Neuronal stem cell (in vitro differentiated cells): ENCODE data around the gene MACROH2A2.

Source experiments
- DNase-seq: peaks from one replicate; pipeline ENCODE4 v3.0.0-alpha.2; 2013; ENCODE audit warnings: low spot score
- H2AFZ ChIP-seq: one replicate; pipeline ENCODE4 v1.6.1; 2013; ENCODE audit warnings: mild to moderate bottlenecking, low read length, inconsistent platforms
- H2AK5ac ChIP-seq: 2 replicates; pipeline ENCODE4 v1.6.1; 2013; ENCODE audit warnings: low read depth, mild to moderate bottlenecking, inconsistent platforms, low read length, moderate library complexity, mixed read lengths
- H2BK120ac ChIP-seq: 2 replicates; pipeline ENCODE4 v1.6.1; 2013; ENCODE audit warnings: low read depth, mild to moderate bottlenecking, inconsistent platforms, low read length, moderate library complexity, mixed read lengths
- H2BK12ac ChIP-seq: one replicate; pipeline ENCODE4 v1.6.1; 2013; ENCODE audit warnings: low read length, inconsistent platforms
- H2BK15ac ChIP-seq: 2 replicates; pipeline ENCODE4 v1.6.1; 2013; ENCODE audit warnings: mild to moderate bottlenecking, low read length, inconsistent platforms, mixed read lengths
- H2BK5ac ChIP-seq: one replicate; pipeline ENCODE4 v1.6.1; 2013; ENCODE audit warnings: inconsistent platforms, mild to moderate bottlenecking, low read length, moderate library complexity
- H3K14ac ChIP-seq: one replicate; pipeline ENCODE4 v1.6.1; 2013; ENCODE audit warnings: low read length, inconsistent platforms
- H3K18ac ChIP-seq: 2 replicates; pipeline ENCODE4 v1.6.1; 2013; ENCODE audit warnings: low read length, inconsistent platforms
- H3K23ac ChIP-seq: 2 replicates; pipeline ENCODE4 v1.6.1; 2013; ENCODE audit warnings: low read depth, mild to moderate bottlenecking, mixed read lengths, low read length, inconsistent platforms; ENCODE audit not compliant: poor library complexity
- H3K27ac ChIP-seq: replicated peaks from 3 replicates; pipeline ENCODE4 v1.5.1; 2013; ENCODE audit warnings: low read length, inconsistent platforms
- H3K27me3 ChIP-seq, 3 experiments: 2 replicates each; pipeline ENCODE4 v1.6.1; 2013; ENCODE audit warnings: low read length in 3 of 3, mild to moderate bottlenecking in 2 of 3, inconsistent platforms in 1 of 3, low read depth in 1 of 3, mixed read lengths in 1 of 3, moderate library complexity in 1 of 3; ENCODE audit not compliant: control insufficient read depth in 3 of 3, insufficient read depth in 3 of 3
- H3K36me3 ChIP-seq, 2 donors: replicated peaks in 1 of 2; 2 replicates each; pipeline ENCODE4 v1.6.1; 2013; ENCODE audit warnings: low read length in 2 of 2; ENCODE audit not compliant: control insufficient read depth in 2 of 2, insufficient read depth in 2 of 2
- H3K4ac ChIP-seq: 2 replicates; pipeline ENCODE4 v1.6.1; 2013; ENCODE audit warnings: inconsistent platforms, mild to moderate bottlenecking, low read length, moderate library complexity
- H3K4me1 ChIP-seq, 2 donors: 1 replicate in 1 of 2; 2 replicates in 1 of 2; pipeline ENCODE4 v1.6.1; 2013; ENCODE audit warnings: low read length in 2 of 2, low read depth in 1 of 2; ENCODE audit not compliant: control insufficient read depth in 2 of 2, insufficient read depth in 1 of 2
- H3K4me2 ChIP-seq: one replicate; pipeline ENCODE4 v1.6.1; 2013; ENCODE audit warnings: mild to moderate bottlenecking, low read length, inconsistent platforms; ENCODE audit not compliant: insufficient read depth, poor library complexity, severe bottlenecking
- H3K4me3 ChIP-seq, 2 donors: 2 replicates each; pipeline ENCODE4 v1.5.1; 2013; ENCODE audit warnings: low read length in 2 of 2, mild to moderate bottlenecking in 2 of 2, inconsistent platforms in 1 of 2, moderate library complexity in 1 of 2
- H3K79me1 ChIP-seq: one replicate; pipeline ENCODE4 v1.6.1; 2013; ENCODE audit warnings: low read depth, mild to moderate bottlenecking, inconsistent platforms, low read length, moderate library complexity
- H3K9ac ChIP-seq: one replicate; pipeline ENCODE4 v1.6.1; 2013; ENCODE audit warnings: mild to moderate bottlenecking, low read depth, low read length, inconsistent platforms; ENCODE audit not compliant: poor library complexity
- H3K9me3 ChIP-seq, 2 donors: replicated peaks in 1 of 2; 2 replicates each; pipeline versions ENCODE3 to v1.6.1; 2013; ENCODE audit warnings: low read length in 2 of 2, mild to moderate bottlenecking in 2 of 2, inconsistent platforms in 1 of 2, low read depth in 1 of 2, mixed read lengths in 1 of 2, moderate library complexity in 1 of 2; ENCODE audit not compliant: control insufficient read depth in 2 of 2, insufficient read depth in 1 of 2
- H4K8ac ChIP-seq: one replicate; pipeline ENCODE4 v1.6.1; 2013; ENCODE audit warnings: low read depth, mild to moderate bottlenecking, inconsistent platforms, low read length, moderate library complexity
- H4K91ac ChIP-seq: one replicate; pipeline ENCODE4 v1.6.1; 2013; ENCODE audit warnings: low read length, low read depth, mild to moderate bottlenecking, inconsistent platforms; ENCODE audit not compliant: poor library complexity
- WGBS, 2 donors: extraction: QIAGEN DNeasy Blood & Tissue Kit; methylation state at CpG; one replicate each; pipeline ENCODE4 v1.1.7; 2013; ENCODE audit warnings: missing lambda C conversion rate in 2 of 2, mixed read lengths in 1 of 2; ENCODE audit not compliant: insufficient read length in 2 of 2, insufficient replicate concordance in 1 of 2; ENCODE audit errors: extremely low coverage in 2 of 2; 5-methylcytosine and 5-hydroxymethylcytosine counted together

Gene MACROH2A2

GRCh38 chr10:70101668-70102067 lies 49.0 kb downstream of the MACROH2A2 start:
- no peak overlapping the region for H3K27ac ChIP-seq
- H3K4ac ChIP-seq = no peak overlapping the region
- WGBS, 2 donors = no CpG with 5 or more reads among the region's 3 CpGs
- no peak overlapping the region for H2BK120ac ChIP-seq
- H3K27me3 ChIP-seq = no peaks in the 10 kb centered on the region
- peaks cover 38 to 97% of the 10 kb centered on the region in 2 donors for H3K36me3 ChIP-seq
- no peak overlapping the region for H2BK5ac ChIP-seq
- peak overlapping the region; percentile 12 for H3K23ac ChIP-seq
- no peak overlapping the region for H2AK5ac ChIP-seq
- H3K79me1 ChIP-seq = no peaks in the 10 kb centered on the region
- no peak overlapping the region for H4K91ac ChIP-seq
- H3K4me3 ChIP-seq = no peak overlapping the region
- H3K9ac ChIP-seq = no peak overlapping the region
- no peak overlapping the region for H3K14ac ChIP-seq
- no peak overlapping the region for H2AFZ ChIP-seq
- DNase-seq = no peak
- no peak overlapping the region for H2BK12ac ChIP-seq
- H3K4me2 ChIP-seq = no peak overlapping the region
- peaks cover 9 to 10% of the 10 kb centered on the region in 2 donors for H3K4me1 ChIP-seq
- no peak overlapping the region for H4K8ac ChIP-seq
- no peaks in the 10 kb centered on the region for H3K9me3 ChIP-seq
- no peak overlapping the region for H3K18ac ChIP-seq
- no peak overlapping the region for H2BK15ac ChIP-seq

- peak; percentile 39 for DNase-seq
- Histone ChIP-seq H3K9ac (no peak overlapping the region), H2AFZ (no peak overlapping the region), H3K9me3 (no peaks in the 10 kb centered on the region), H2BK15ac (no peak overlapping the region), H2BK120ac (no peak overlapping the region), H3K79me1 (no peaks in the 10 kb centered on the region), H3K36me3 (peaks cover 35 to 94% of the 10 kb centered on the region in 2 donors), H3K4ac (no peak overlapping the region), H4K91ac (no peak overlapping the region), H2AK5ac (no peak overlapping the region), H3K18ac (peak overlapping the region; percentile 5), H3K4me2 (no peak overlapping the region), H3K14ac (no peak overlapping the region), H2BK5ac (no peak overlapping the region), H3K4me3 (no peak overlapping the region), H3K23ac (no peak overlapping the region), H3K4me1 (peaks cover 9 to 11% of the 10 kb centered on the region in 2 donors), H2BK12ac (no peak overlapping the region), H3K27me3 (no peaks in the 10 kb centered on the region), H3K27ac (no peak overlapping the region), H4K8ac (no peak overlapping the region)
- WGBS, 2 donors = no CpG with 5 or more reads among the region's 22 CpGs
Measured at GRCh38 chr10:70106958-70107791, 54.5 kb downstream of the MACROH2A2 start.

GRCh38 chr10:70109064-70109729 lies 56.6 kb downstream of the MACROH2A2 start:
- Histone ChIP-seq H3K9ac (no peak overlapping the region), H2BK12ac (no peak overlapping the region)

GRCh38 chr10:70111496-70111895 lies 58.9 kb downstream of the MACROH2A2 start:
- H3K18ac ChIP-seq = no peak overlapping the region
- WGBS, 2 donors = no CpG with 5 or more reads among the region's 22 CpGs
- no peak overlapping the region for H3K4ac ChIP-seq
- DNase-seq = no peak
- no peak overlapping the region for H2BK120ac ChIP-seq
- H4K91ac ChIP-seq = no peak overlapping the region
- no peak overlapping the region for H2AFZ ChIP-seq
- H3K9me3 ChIP-seq = no peaks in the 10 kb centered on the region
- peaks cover 28 to 71% of the 10 kb centered on the region in 2 donors for H3K36me3 ChIP-seq
- no peak overlapping the region for H2BK12ac ChIP-seq
- H3K4me3 ChIP-seq = no peak overlapping the region
- no peak overlapping the region for H3K4me2 ChIP-seq
- H2BK15ac ChIP-seq = no peak overlapping the region
- H3K4me1 ChIP-seq = peaks cover 0 to 2% of the 10 kb centered on the region in 2 donors
- H2AK5ac ChIP-seq = no peak overlapping the region
- H3K79me1 ChIP-seq = no peaks in the 10 kb centered on the region
- no peak overlapping the region for H2BK5ac ChIP-seq
- no peak overlapping the region for H4K8ac ChIP-seq
- H3K9ac ChIP-seq = no peak overlapping the region
- no peak overlapping the region for H3K14ac ChIP-seq
- no peaks in the 10 kb centered on the region for H3K27me3 ChIP-seq
- H3K27ac ChIP-seq = no peak overlapping the region
- H3K23ac ChIP-seq = no peak overlapping the region

More at GRCh38 chr10:70109064-70109729, 56.6 kb downstream of the MACROH2A2 start:
- H3K4me3 ChIP-seq = no peak overlapping the region
- no peak overlapping the region for H4K91ac ChIP-seq
- H3K4me2 ChIP-seq = no peak overlapping the region
- H2BK120ac ChIP-seq = no peak overlapping the region
- H4K8ac ChIP-seq = no peak overlapping the region
- H3K18ac ChIP-seq = no peak overlapping the region
- H2BK15ac ChIP-seq = no peak overlapping the region
- no peak overlapping the region for H3K4ac ChIP-seq
- no peak overlapping the region for H3K27ac ChIP-seq
- WGBS, 2 donors = no CpG with 5 or more reads among the region's 18 CpGs
- H3K4me1 ChIP-seq = peaks cover 9 to 11% of the 10 kb centered on the region in 2 donors
- no peaks in the 10 kb centered on the region for H3K79me1 ChIP-seq
- no peaks in the 10 kb centered on the region for H3K9me3 ChIP-seq
- no peak overlapping the region for H3K14ac ChIP-seq
- H3K36me3 ChIP-seq = peaks cover 31 to 91% of the 10 kb centered on the region in 2 donors
- H2AFZ ChIP-seq = no peak overlapping the region
- H3K23ac ChIP-seq = no peak overlapping the region
- H3K27me3 ChIP-seq = no peaks in the 10 kb centered on the region
- no peak for DNase-seq
- no peak overlapping the region for H2BK5ac ChIP-seq
- H2AK5ac ChIP-seq = no peak overlapping the region
